H9 (cell line): Measurements from ENCODE around the gene HCN4. TPM values are rescaled to one million over a fixed set of nuclear protein-coding genes. Genes with fewer than 3 reads are reported as not detected.

ENCODE experiments used
- DNase-seq: peaks from one replicate; pipeline ENCODE4 v3.0.0-alpha.2; 2017
- H2AFZ ChIP-seq: one replicate; pipeline ENCODE4 v1.6.1; 2013; ENCODE audit warnings: mild to moderate bottlenecking, low read length, control low read depth, moderate library complexity
- H2AK5ac ChIP-seq: 2 replicates; pipeline ENCODE4 v1.6.1; 2013; ENCODE audit warnings: low read length, control low read depth, mixed read lengths; ENCODE audit not compliant: insufficient read length
- H2BK120ac ChIP-seq: one replicate; pipeline ENCODE4 v1.6.1; 2013; ENCODE audit warnings: low read depth, mild to moderate bottlenecking, low read length, control low read depth, inconsistent platforms; ENCODE audit not compliant: poor library complexity, severe bottlenecking
- H2BK12ac ChIP-seq: 2 replicates; pipeline ENCODE4 v1.6.1; 2013; ENCODE audit warnings: low read length, control low read depth, mixed read lengths, low read depth; ENCODE audit not compliant: insufficient read length
- H2BK15ac ChIP-seq: 2 replicates; pipeline ENCODE4 v1.6.1; 2013; ENCODE audit warnings: low read depth, low read length, control low read depth
- H2BK20ac ChIP-seq: one replicate; pipeline ENCODE4 v1.6.1; 2013; ENCODE audit warnings: low read depth, mild to moderate bottlenecking, low read length, control low read depth, inconsistent platforms; ENCODE audit not compliant: poor library complexity, severe bottlenecking
- H2BK5ac ChIP-seq: 2 replicates; pipeline ENCODE4 v1.6.1; 2013; ENCODE audit warnings: low read length, control low read depth, mixed read lengths; ENCODE audit not compliant: insufficient read length
- H3K14ac ChIP-seq: 2 replicates; pipeline ENCODE4 v1.6.1; 2013; ENCODE audit warnings: low read length, control low read depth; ENCODE audit not compliant: insufficient read depth
- H3K18ac ChIP-seq: 2 replicates; pipeline ENCODE4 v1.6.1; 2013; ENCODE audit warnings: low read depth, mild to moderate bottlenecking, mixed read lengths, low read length, control low read depth; ENCODE audit not compliant: insufficient read length
- H3K23ac ChIP-seq: 2 replicates; pipeline ENCODE4 v1.6.1; 2013; ENCODE audit warnings: low read length, control low read depth, mixed read lengths, low read depth; ENCODE audit not compliant: insufficient read length
- H3K23me2 ChIP-seq: 2 replicates; pipeline ENCODE4 v1.6.1; 2013; ENCODE audit warnings: low read depth, mild to moderate bottlenecking, mixed read lengths, low read length, control low read depth; ENCODE audit not compliant: insufficient read length, poor library complexity, severe bottlenecking
- H3K27ac ChIP-seq: 2 replicates; pipeline ENCODE4 v1.5.1; 2013; ENCODE audit warnings: low read length, control low read depth, mixed read lengths, low read depth; ENCODE audit not compliant: insufficient read length
- H3K27me3 ChIP-seq: 2 replicates; pipeline ENCODE4 v1.6.1; 2013; ENCODE audit warnings: low read length, control low read depth, inconsistent platforms; ENCODE audit not compliant: insufficient read depth
- H3K4ac ChIP-seq: 2 replicates; pipeline ENCODE4 v1.6.1; 2013; ENCODE audit warnings: low read depth, mild to moderate bottlenecking, control low read depth, inconsistent platforms, low read length, moderate library complexity
- H3K4me1 ChIP-seq: 2 replicates; pipeline ENCODE4 v1.6.1; 2013; ENCODE audit warnings: low read length, control low read depth, inconsistent platforms; ENCODE audit not compliant: insufficient read depth
- H3K4me2 ChIP-seq: 2 replicates; pipeline ENCODE4 v1.6.1; 2013; ENCODE audit warnings: low read length, control low read depth, mixed read lengths; ENCODE audit not compliant: insufficient read length, insufficient read depth
- H3K56ac ChIP-seq: 2 replicates; pipeline ENCODE4 v1.6.1; 2013; ENCODE audit warnings: low read depth, mild to moderate bottlenecking, mixed read lengths, low read length, control low read depth; ENCODE audit not compliant: insufficient read length
- H3K79me1 ChIP-seq: 2 replicates; pipeline ENCODE4 v1.6.1; 2013; ENCODE audit warnings: low read depth, mild to moderate bottlenecking, moderate library complexity, low read length, control low read depth, inconsistent platforms; ENCODE audit not compliant: insufficient read depth, poor library complexity, severe bottlenecking
- H3K79me2 ChIP-seq: 2 replicates; pipeline ENCODE4 v1.6.1; 2013; ENCODE audit warnings: low read length, control low read depth, inconsistent platforms; ENCODE audit not compliant: insufficient read depth
- H3K9ac ChIP-seq: 2 replicates; pipeline ENCODE4 v1.6.1; 2013; ENCODE audit warnings: low read length, control low read depth, mixed read lengths; ENCODE audit not compliant: insufficient read length; ENCODE audit errors: extremely low read depth
- H3K9me3 ChIP-seq: one replicate; pipeline ENCODE4 v1.6.1; 2013; ENCODE audit warnings: low read depth, low read length, inconsistent platforms; ENCODE audit not compliant: control insufficient read depth
- H3T11ph ChIP-seq: one replicate; pipeline ENCODE4 v1.6.1; 2013; ENCODE audit warnings: mild to moderate bottlenecking, low read length, control low read depth, inconsistent platforms
- H4K20me1 ChIP-seq: one replicate; pipeline ENCODE4 v1.6.1; 2013; ENCODE audit not compliant: control insufficient read depth, insufficient read length, insufficient read depth
- H4K5ac ChIP-seq: 2 replicates; pipeline ENCODE4 v1.6.1; 2013; ENCODE audit warnings: low read depth, mild to moderate bottlenecking, mixed read lengths, low read length, control low read depth; ENCODE audit not compliant: insufficient read length
- H4K8ac ChIP-seq: replicated peaks from 2 replicates; pipeline ENCODE4 v1.6.1; 2013; ENCODE audit warnings: low read length, control low read depth, mixed read lengths, low read depth; ENCODE audit not compliant: insufficient read length
- H4K91ac ChIP-seq: 2 replicates; pipeline ENCODE4 v1.6.1; 2013; ENCODE audit warnings: low read depth, mild to moderate bottlenecking, moderate library complexity, mixed read lengths, low read length, control low read depth; ENCODE audit not compliant: insufficient read length
- H3K27ac Mint-ChIP-seq, 3 experiments: 2 replicates in 2 of 3; 3 replicates in 1 of 3; pipeline ENCODE4 v1.8.0; 2020 to 2021; ENCODE audit warnings: mixed read lengths in 3 of 3, mild to moderate bottlenecking in 1 of 3, moderate library complexity in 1 of 3
- H3K27me3 Mint-ChIP-seq: 2 replicates; pipeline ENCODE4 v1.8.0; 2021; ENCODE audit warnings: low read depth, mild to moderate bottlenecking, moderate library complexity, mixed read lengths
- H3K36me3 Mint-ChIP-seq, 3 experiments: 2 replicates in 2 of 3; 3 replicates in 1 of 3; pipeline ENCODE4 v1.8.0; 2020 to 2021; ENCODE audit warnings: low read depth in 3 of 3, mixed read lengths in 3 of 3; ENCODE audit not compliant: insufficient read depth in 1 of 3
- H3K4me1 Mint-ChIP-seq, 2 experiments: 2 replicates each; pipeline ENCODE4 v1.8.0; 2020; ENCODE audit warnings: mixed read lengths in 2 of 2
- H3K4me3 Mint-ChIP-seq, 2 experiments: 2 replicates in 1 of 2; 3 replicates in 1 of 2; pipeline ENCODE4 v1.8.0; 2020 to 2021; ENCODE audit warnings: mild to moderate bottlenecking in 2 of 2, mixed read lengths in 2 of 2, moderate library complexity in 1 of 2
- H3K9me3 Mint-ChIP-seq, 2 experiments: 2 replicates in 1 of 2; 3 replicates in 1 of 2; pipeline ENCODE4 v1.8.0; 2020; ENCODE audit warnings: mild to moderate bottlenecking in 2 of 2, mixed read lengths in 2 of 2, moderate library complexity in 1 of 2
- CTCF ChIP-seq: fragments of 200-600 bp; sonication (generic); conservative IDR thresholded peaks from 3 replicates; pipeline ENCODE4 v1.8.0; 2021; ENCODE audit warnings: antibody characterized with exemption, mild to moderate bottlenecking
- WGBS: extraction: QIAGEN DNeasy Blood & Tissue Kit; methylation state at CpG from one replicate; pipeline ENCODE4 v1.1.7; 2013; ENCODE audit warnings: missing lambda C conversion rate, low lambda C conversion rate, mixed read lengths; ENCODE audit not compliant: insufficient read length; ENCODE audit errors: extremely low coverage; 5-methylcytosine and 5-hydroxymethylcytosine counted together
- total RNA-seq: library from RNA; stranded (reverse); gene quantifications from 2 replicates; pipeline ENCODE4 v1.2.1, GENCODE V29; 2021

Gene HCN4
- total RNA-seq, 1 experiment from 2014 or later = 10.5 TPM

GRCh38 chr15:73323374-73323955 is 45.3 kb downstream of the HCN4 start:
- H3K14ac ChIP-seq = no peak overlapping the region; the same call in 1 of the 2 replicates
- no peak overlapping the region for H3K4ac ChIP-seq
- WGBS = no CpG with 5 or more reads among the region's 30 CpGs
- no peak overlapping the region for H2BK12ac ChIP-seq
- no peak overlapping the region for H4K91ac ChIP-seq
- no peak for DNase-seq
- H3K56ac ChIP-seq = no peak overlapping the region
- no peak overlapping the region for H3K9ac ChIP-seq
- TF ChIP-seq CTCF = no peak
- Mint-ChIP-seq H3K36me3 (peaks cover 9 to 32% (median 24%) of the 10 kb centered on the region in 3 experiments), H3K9me3 (no peaks in the 10 kb centered on the region; a peak in 1 of 5 replicates), H3K27ac (no peak overlapping the region), H3K27me3 (no peaks in the 10 kb centered on the region; the same call in 1 of the 2 replicates), H3K4me1 (peaks cover 5 to 9% of the 10 kb centered on the region in 2 experiments), H3K4me3 (no peak overlapping the region)
- H3K79me2 ChIP-seq = no peaks in the 10 kb centered on the region
- no peak overlapping the region for H3K18ac ChIP-seq
- no peaks in the 10 kb centered on the region for H3K9me3 ChIP-seq
- peaks cover 3% of the 10 kb centered on the region for H3K23me2 ChIP-seq
- no peak overlapping the region for H4K8ac ChIP-seq
- no peak overlapping the region for H2BK120ac ChIP-seq
- H4K20me1 ChIP-seq = peaks cover 3% of the 10 kb centered on the region
- no peak overlapping the region for H2BK5ac ChIP-seq
- no peak overlapping the region for H2AK5ac ChIP-seq
- H3K27ac ChIP-seq = no peak overlapping the region
- no peak overlapping the region for H3K23ac ChIP-seq
- H2BK20ac ChIP-seq = no peak overlapping the region
- no peaks in the 10 kb centered on the region for H3K4me1 ChIP-seq
- H2AFZ ChIP-seq = no peak overlapping the region
- no peak overlapping the region for H3K4me2 ChIP-seq
- H4K5ac ChIP-seq = no peak overlapping the region
- no peaks in the 10 kb centered on the region for H3K79me1 ChIP-seq
- no peak overlapping the region for H3T11ph ChIP-seq
- H2BK15ac ChIP-seq = no peak overlapping the region
- H3K27me3 ChIP-seq = no peaks in the 10 kb centered on the region
